Osteoblast (primary cell): ENCODE results near the gene MRE11. TPM values are rescaled to one million over a fixed set of nuclear protein-coding genes. Genes with fewer than 3 reads are reported as not detected.

Experiments used
- DNase-seq: peaks from one replicate; pipeline ENCODE4 v3.0.0; 2011; ENCODE audit warnings: low spot score, mixed read lengths; ENCODE audit not compliant: insufficient read length; ENCODE audit errors: missing footprints
- H2AFZ ChIP-seq: 2 replicates; pipeline ENCODE4 v1.6.0; 2011; ENCODE audit warnings: mild to moderate bottlenecking, low read length
- H3K27ac ChIP-seq: 2 replicates; pipeline ENCODE4 v1.5.1; 2011; ENCODE audit warnings: mild to moderate bottlenecking, low read depth, low read length, moderate library complexity
- H3K27me3 ChIP-seq: 2 replicates; pipeline ENCODE4 v1.6.0; 2012; ENCODE audit warnings: mild to moderate bottlenecking, control low read depth, inconsistent platforms, low read length, moderate library complexity; ENCODE audit not compliant: insufficient read depth
- H3K36me3 ChIP-seq: 2 replicates; pipeline ENCODE4 v1.5.1; 2011; ENCODE audit warnings: mild to moderate bottlenecking, low read length, control low read depth, moderate library complexity; ENCODE audit not compliant: insufficient read depth
- H3K4me1 ChIP-seq: 2 replicates; pipeline ENCODE4 v1.5.1; 2011; ENCODE audit warnings: mild to moderate bottlenecking, low read length, control low read depth, moderate library complexity; ENCODE audit not compliant: insufficient read depth
- H3K4me2 ChIP-seq: 2 replicates; pipeline ENCODE4 v1.6.0; 2011; ENCODE audit warnings: mild to moderate bottlenecking, low read length; ENCODE audit not compliant: insufficient read depth
- H3K4me3 ChIP-seq: fragments of 200-600 bp; sonication (generic); 3 replicates; pipeline ENCODE4 v1.5.1; 2012; ENCODE audit warnings: mild to moderate bottlenecking, low read length, inconsistent platforms; ENCODE audit not compliant: insufficient read depth
- H3K79me2 ChIP-seq: 2 replicates; pipeline ENCODE4 v1.6.0; 2012; ENCODE audit warnings: mild to moderate bottlenecking, low read length, control low read depth, inconsistent platforms; ENCODE audit not compliant: insufficient read depth
- H3K9me3 ChIP-seq: 2 replicates; pipeline ENCODE4 v1.5.1; 2011; ENCODE audit warnings: low read depth, low read length, control low read depth
- H4K20me1 ChIP-seq: 2 replicates; pipeline ENCODE4 v1.6.0; 2012; ENCODE audit warnings: mild to moderate bottlenecking, low read length, control low read depth; ENCODE audit not compliant: insufficient read depth
- total RNA-seq: library from RNA; depleted of rRNA; stranded (reverse); fragments of >200 nt; gene quantifications from 2 replicates; pipeline ENCODE4 v1.2.3, GENCODE V29; 2012
- TF ChIP-seq, protein P1 (sequence below): IDR thresholded peaks from 2 replicates; pipeline ENCODE4 v1.5.1; 2011; ENCODE audit warnings: mild to moderate bottlenecking, low read depth, low read length, moderate library complexity; ENCODE audit errors: extremely low read depth

Gene MRE11
- total RNA-seq, 1 donor, result 10.1 TPM

DNA sequence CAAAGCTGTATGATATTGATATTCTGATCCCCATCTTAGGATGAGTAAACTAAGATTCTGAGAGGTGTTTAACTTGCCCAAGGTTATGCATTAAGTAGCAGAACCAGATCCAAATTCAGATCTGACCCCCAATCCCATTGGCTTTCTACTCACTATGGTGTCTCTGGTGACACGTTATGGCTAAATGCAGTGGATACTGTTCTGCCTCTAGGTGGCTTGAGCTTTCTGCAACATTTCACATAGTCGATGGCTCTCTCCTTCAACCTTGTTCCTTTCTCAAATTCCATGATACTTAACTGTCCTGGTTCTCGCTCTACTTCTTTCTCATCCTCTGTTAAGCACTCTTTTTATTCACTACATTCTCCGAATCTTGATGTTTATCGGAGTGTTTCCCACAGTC lies 28.0 kb upstream of the MRE11 start:
- Histone ChIP-seq H3K9me3 (no peaks in the 10 kb centered on the region), H3K36me3 (no peaks in the 10 kb centered on the region), H3K27ac (no peak overlapping the region), H3K4me2 (no peak overlapping the region), H4K20me1 (no peaks in the 10 kb centered on the region), H3K4me3 (no peak overlapping the region), H3K79me2 (no peaks in the 10 kb centered on the region), H3K4me1 (peaks cover 11% of the 10 kb centered on the region), H3K27me3 (no peaks in the 10 kb centered on the region), H2AFZ (no peak overlapping the region)
- DNase-seq, result no peak
- TF ChIP-seq, protein P1, sequence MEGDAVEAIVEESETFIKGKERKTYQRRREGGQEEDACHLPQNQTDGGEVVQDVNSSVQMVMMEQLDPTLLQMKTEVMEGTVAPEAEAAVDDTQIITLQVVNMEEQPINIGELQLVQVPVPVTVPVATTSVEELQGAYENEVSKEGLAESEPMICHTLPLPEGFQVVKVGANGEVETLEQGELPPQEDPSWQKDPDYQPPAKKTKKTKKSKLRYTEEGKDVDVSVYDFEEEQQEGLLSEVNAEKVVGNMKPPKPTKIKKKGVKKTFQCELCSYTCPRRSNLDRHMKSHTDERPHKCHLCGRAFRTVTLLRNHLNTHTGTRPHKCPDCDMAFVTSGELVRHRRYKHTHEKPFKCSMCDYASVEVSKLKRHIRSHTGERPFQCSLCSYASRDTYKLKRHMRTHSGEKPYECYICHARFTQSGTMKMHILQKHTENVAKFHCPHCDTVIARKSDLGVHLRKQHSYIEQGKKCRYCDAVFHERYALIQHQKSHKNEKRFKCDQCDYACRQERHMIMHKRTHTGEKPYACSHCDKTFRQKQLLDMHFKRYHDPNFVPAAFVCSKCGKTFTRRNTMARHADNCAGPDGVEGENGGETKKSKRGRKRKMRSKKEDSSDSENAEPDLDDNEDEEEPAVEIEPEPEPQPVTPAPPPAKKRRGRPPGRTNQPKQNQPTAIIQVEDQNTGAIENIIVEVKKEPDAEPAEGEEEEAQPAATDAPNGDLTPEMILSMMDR, result peak; percentile 61

DNA sequence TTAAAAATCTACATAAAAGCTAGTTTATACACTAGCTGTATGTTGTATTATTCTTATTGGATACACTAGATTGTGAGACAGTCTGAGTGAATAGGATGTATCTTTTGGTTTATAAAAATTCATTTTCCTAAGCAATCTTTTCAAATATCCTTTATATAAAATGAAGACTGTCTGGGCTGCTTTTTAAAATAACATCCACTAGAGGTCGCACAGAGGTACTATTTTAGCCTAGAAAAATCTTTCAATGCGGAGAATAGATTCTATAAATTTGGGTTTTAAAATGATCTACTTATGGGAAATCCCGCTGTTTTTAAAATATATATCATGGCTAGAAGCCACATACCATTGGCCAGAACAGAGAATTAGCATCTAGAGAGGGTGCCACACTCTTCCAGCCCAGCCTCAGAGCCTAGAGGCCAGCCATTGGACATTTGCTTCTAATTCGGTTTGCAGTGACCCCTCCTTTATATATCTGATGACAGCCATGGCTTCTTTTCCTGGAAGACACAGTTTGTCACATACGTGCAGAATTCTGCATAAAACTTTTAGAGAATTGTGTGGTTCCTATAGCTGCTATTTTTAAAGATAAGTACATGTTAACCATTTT lies 25.9 kb upstream of the MRE11 start:
- H3K27ac ChIP-seq, result no peak overlapping the region
- H3K79me2 ChIP-seq, result no peaks in the 10 kb centered on the region
- no peaks in the 10 kb centered on the region for H3K36me3 ChIP-seq
- H2AFZ ChIP-seq, result peak overlapping the region; percentile 77
- peak overlapping the region; percentile 35 for H3K4me2 ChIP-seq
- no peak overlapping the region for H3K4me3 ChIP-seq
- no peaks in the 10 kb centered on the region for H4K20me1 ChIP-seq
- H3K4me1 ChIP-seq, result no peaks in the 10 kb centered on the region
- peak; percentile 58 for DNase-seq
- H3K9me3 ChIP-seq, result no peaks in the 10 kb centered on the region
- H3K27me3 ChIP-seq, result peaks cover 6% of the 10 kb centered on the region
- TF ChIP-seq, protein P1, result peak; percentile 78

DNA sequence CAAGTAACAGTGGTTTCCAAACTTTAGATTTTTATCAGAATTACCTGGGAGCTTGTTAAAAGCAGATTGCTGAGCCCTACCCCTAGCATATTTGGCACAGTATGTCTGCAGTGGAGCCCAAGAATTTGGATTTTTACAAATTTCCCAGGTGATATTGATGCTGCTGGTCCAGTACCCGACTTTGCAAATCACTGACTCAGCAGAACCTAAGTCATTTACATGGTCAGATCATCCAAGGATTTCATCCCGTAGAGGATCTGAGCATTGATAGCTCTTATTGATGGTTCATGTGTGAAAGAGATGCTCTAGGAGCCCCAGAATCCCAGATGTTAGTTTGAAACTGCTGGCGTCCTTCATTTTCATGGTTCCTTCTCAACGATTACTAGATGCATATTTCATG lies 24.7 kb upstream of the MRE11 start:
- Histone ChIP-seq H2AFZ (no peak overlapping the region), H3K4me3 (no peak overlapping the region), H4K20me1 (no peaks in the 10 kb centered on the region), H3K4me1 (no peaks in the 10 kb centered on the region), H3K27ac (no peak overlapping the region), H3K79me2 (no peaks in the 10 kb centered on the region), H3K36me3 (no peaks in the 10 kb centered on the region), H3K9me3 (no peaks in the 10 kb centered on the region), H3K27me3 (peaks cover 6% of the 10 kb centered on the region), H3K4me2 (no peak overlapping the region)
- TF ChIP-seq, protein P1, result no peak
- no peak for DNase-seq

DNA sequence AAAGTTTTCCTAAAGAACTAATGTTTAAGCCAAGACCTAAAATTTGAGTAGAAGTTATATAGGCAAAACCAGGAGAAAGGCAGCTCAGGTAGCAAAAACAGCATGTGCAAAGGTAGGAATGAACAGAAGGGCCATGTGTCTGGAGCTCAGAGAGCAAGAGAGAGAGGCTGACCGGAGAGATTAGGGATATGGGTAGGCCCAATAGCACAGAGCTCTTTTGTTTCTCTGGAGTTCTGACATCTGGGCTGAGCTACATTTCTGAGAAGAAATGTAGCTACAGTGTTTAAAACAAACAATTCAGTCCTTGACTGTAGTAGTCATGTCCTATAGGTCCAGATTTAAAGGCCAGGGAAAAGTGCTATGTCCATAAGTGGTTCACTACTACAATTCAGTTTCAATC lies 23.1 kb upstream of the MRE11 start:
- Histone ChIP-seq H3K27ac (no peak overlapping the region), H3K79me2 (no peaks in the 10 kb centered on the region), H3K4me3 (no peak overlapping the region), H3K4me1 (peaks cover 4% of the 10 kb centered on the region), H3K27me3 (peaks cover 7% of the 10 kb centered on the region), H3K36me3 (no peaks in the 10 kb centered on the region), H3K9me3 (no peaks in the 10 kb centered on the region), H2AFZ (no peak overlapping the region), H4K20me1 (no peaks in the 10 kb centered on the region), H3K4me2 (no peak overlapping the region)
- DNase-seq, result no peak
- TF ChIP-seq, protein P1, result no peak
